IMR-90 (cell line): ENCODE results near the gene UVSSA.

Experiments used
- BHLHE40 ChIP-seq: fragments of 150-350 bp; IDR thresholded peaks from 2 replicates; pipeline ENCODE4 v1.6.1; 2016; ENCODE audit warnings: mild to moderate bottlenecking, low read depth, low read length
- CEBPB ChIP-seq: IDR thresholded peaks from 2 replicates; pipeline ENCODE4 v1.6.1; 2012; ENCODE audit warnings: low read depth, low read length, improper control_type of control experiment
- CTCF ChIP-seq: conservative IDR thresholded peaks from 2 replicates; pipeline ENCODE4 v1.5.1; 2012; ENCODE audit warnings: mild to moderate bottlenecking, low read depth, low read length, improper control_type of control experiment
- FOS ChIP-seq: fragments of 150-350 bp; IDR thresholded peaks from 2 replicates; pipeline ENCODE4 v1.6.1; 2016; ENCODE audit warnings: low read depth, low read length
- MAZ ChIP-seq: IDR thresholded peaks from 2 replicates; pipeline ENCODE4 v1.6.1; 2012; ENCODE audit warnings: low read depth, mild to moderate bottlenecking, low read length, improper control_type of control experiment, moderate library complexity, borderline replicate concordance
- MXI1 ChIP-seq: IDR thresholded peaks from 2 replicates; pipeline ENCODE4 v1.6.1; 2012; ENCODE audit warnings: low read depth, mild to moderate bottlenecking, low read length, moderate library complexity, borderline replicate concordance
- POLR2A ChIP-seq: IDR thresholded peaks from 2 replicates; pipeline ENCODE4 v1.6.1; 2012; ENCODE audit warnings: mild to moderate bottlenecking, low read depth, low read length
- RAD21 ChIP-seq: IDR thresholded peaks from 2 replicates; pipeline ENCODE4 v1.6.1; 2012; ENCODE audit warnings: low read length, improper control_type of control experiment
- RFX5 ChIP-seq: IDR thresholded peaks from 2 replicates; pipeline ENCODE4 v1.8.0; 2012; ENCODE audit warnings: low read depth, mild to moderate bottlenecking, low read length, moderate library complexity
- SMC3 ChIP-seq: fragments of 150-350 bp; IDR thresholded peaks from 2 replicates; pipeline ENCODE4 v1.6.1; 2016; ENCODE audit warnings: low read depth, mild to moderate bottlenecking, antibody characterized with exemption, low read length, moderate library complexity

GRCh38 chr4:1330761-1331590 is 16.0 kb upstream of the UVSSA start:
- TF ChIP-seq POLR2A, result no peak
- TF ChIP-seq CTCF, result no peak
- no peak for TF ChIP-seq CEBPB
- TF ChIP-seq BHLHE40, result no peak
- no peak for TF ChIP-seq MAZ
- no peak for TF ChIP-seq FOS
- TF ChIP-seq MXI1, result no peak
- TF ChIP-seq SMC3, result no peak
- no peak for TF ChIP-seq RFX5
- no peak for TF ChIP-seq RAD21
